Neural cell (in vitro differentiated cells): ENCODE data around the gene MPDZ. TPM values are rescaled to one million over a fixed set of nuclear protein-coding genes. Genes with fewer than 3 reads are reported as not detected.
"Not testable (repeated sequence)": the region's sequence is repeated elsewhere in the genome, so short reads cannot be mapped to it uniquely, and the experiment has no call there.

Source experiments
- H2AFZ ChIP-seq: fragments of 200-600, 300-800 bp; sonication (generic), shearing (Covaris generic); 2 replicates; pipeline ENCODE4 v1.6.0; 2014; ENCODE audit warnings: low read depth, mild to moderate bottlenecking, antibody characterized with exemption, low read length, moderate library complexity
- H3F3A ChIP-seq: fragments of 200-600 bp; shearing (Covaris generic); 2 replicates; pipeline ENCODE4 v1.6.1; 2016; ENCODE audit warnings: mild to moderate bottlenecking, moderate library complexity, mixed read lengths, antibody characterized with exemption, low read length; ENCODE audit not compliant: insufficient read depth, poor library complexity, severe bottlenecking
- H3K27ac ChIP-seq: fragments of 200-600, 300-800 bp; sonication (generic), shearing (Covaris generic); 2 replicates; pipeline ENCODE4 v1.5.1; 2014; ENCODE audit warnings: mild to moderate bottlenecking, low read length, moderate library complexity
- H3K27me3 ChIP-seq: fragments of 300-800, 200-600 bp; sonication (generic), shearing (Covaris generic); 2 replicates; pipeline ENCODE4 v1.6.0; 2014; ENCODE audit warnings: mild to moderate bottlenecking, low read depth, low read length, moderate library complexity; ENCODE audit not compliant: insufficient read depth
- H3K36me3 ChIP-seq: fragments of 300-800, 200-600 bp; sonication (generic), shearing (Covaris generic); 2 replicates; pipeline ENCODE4 v1.5.1; 2014; ENCODE audit warnings: mild to moderate bottlenecking, antibody characterized with exemption, low read length, moderate library complexity; ENCODE audit not compliant: insufficient read depth
- H3K4me2 ChIP-seq: fragments of 300-800, 200-600 bp; sonication (generic), shearing (Covaris generic); 2 replicates; pipeline ENCODE4 v1.6.0; 2014; ENCODE audit warnings: mild to moderate bottlenecking, low read length
- H3K4me3 ChIP-seq: fragments of 300-800, 200-600 bp; sonication (generic), shearing (Covaris generic); 2 replicates; pipeline ENCODE4 v1.5.1; 2014; ENCODE audit warnings: mild to moderate bottlenecking, low read length, moderate library complexity
- H3K79me2 ChIP-seq: fragments of 200-600 bp; shearing (Covaris generic); replicated peaks from 2 replicates; pipeline ENCODE4 v1.6.0; 2014; ENCODE audit warnings: mild to moderate bottlenecking, low read length, moderate library complexity; ENCODE audit not compliant: insufficient read depth
- H3K9ac ChIP-seq: fragments of 300-800, 200-600 bp; sonication (generic), shearing (Covaris generic); 2 replicates; pipeline ENCODE4 v1.6.1; 2016; ENCODE audit warnings: mild to moderate bottlenecking, low read length, mixed read lengths
- H3K9me2 ChIP-seq: fragments of 200-600 bp; shearing (Covaris generic); 2 replicates; pipeline ENCODE4 v1.6.1; 2016; ENCODE audit warnings: mild to moderate bottlenecking, low read length, mixed read lengths; ENCODE audit not compliant: insufficient read depth
- H3K9me3 ChIP-seq: fragments of 200-600, 300-800 bp; sonication (generic), shearing (Covaris generic); 2 replicates; pipeline ENCODE4 v1.6.1; 2016; ENCODE audit warnings: mild to moderate bottlenecking, mixed run types, low read length, moderate library complexity, mixed read lengths
- H4K20me1 ChIP-seq: fragments of 200-600 bp; shearing (Covaris generic); 2 replicates; pipeline ENCODE4 v1.6.1; 2016; ENCODE audit warnings: mild to moderate bottlenecking, mixed run types; ENCODE audit not compliant: insufficient read depth
- EP300 ChIP-seq: fragments of 450-650 bp; conservative IDR thresholded peaks from 2 replicates; pipeline ENCODE4 v1.6.1; 2014; ENCODE audit warnings: antibody characterized with exemption, mild to moderate bottlenecking, moderate library complexity; ENCODE audit not compliant: poor library complexity, severe bottlenecking
- EZH2 ChIP-seq: fragments of 200-600, 300-800 bp; shearing (Covaris generic), sonication (generic); IDR thresholded peaks from 2 replicates; pipeline ENCODE4 v1.6.1; 2014; ENCODE audit warnings: antibody characterized with exemption, low read length, borderline replicate concordance, mild to moderate bottlenecking; ENCODE audit not compliant: insufficient read depth, poor library complexity, severe bottlenecking
- MXI1 ChIP-seq: fragments of 450-650 bp; conservative IDR thresholded peaks from 2 replicates; pipeline ENCODE4 v1.6.1; 2014; ENCODE audit warnings: antibody characterized with exemption, mild to moderate bottlenecking; ENCODE audit not compliant: poor library complexity, severe bottlenecking
- POLR2AphosphoS5 ChIP-seq: IDR thresholded peaks from 2 replicates; pipeline ENCODE4 v1.6.1; 2012
- RAD21 ChIP-seq: fragments of 450-650 bp; conservative IDR thresholded peaks from 2 replicates; pipeline ENCODE4 v1.6.1; 2014; ENCODE audit warnings: antibody characterized with exemption, mild to moderate bottlenecking, moderate library complexity
- SMC3 ChIP-seq: fragments of 450-650 bp; conservative IDR thresholded peaks from 2 replicates; pipeline ENCODE4 v1.6.1; 2014; ENCODE audit warnings: antibody characterized with exemption, mild to moderate bottlenecking, moderate library complexity; ENCODE audit not compliant: poor library complexity
- TAF1 ChIP-seq: IDR thresholded peaks from 2 replicates; pipeline ENCODE4 v1.6.1; 2012; ENCODE audit warnings: low read depth
- polyA plus RNA-seq: library from polyadenylated mRNA; depleted of rRNA; stranded (reverse); fragments of >200 nt; gene quantifications from 2 replicates; pipeline ENCODE4 v1.2.3, GENCODE V29; 2014
- TF ChIP-seq, protein P1 (sequence below): fragments of 450-650 bp; IDR thresholded peaks from 2 replicates; pipeline ENCODE4 v1.5.1; 2014; ENCODE audit warnings: antibody characterized with exemption, mild to moderate bottlenecking, moderate library complexity; ENCODE audit not compliant: poor library complexity, severe bottlenecking
- TF ChIP-seq, protein P2 (sequence below): IDR thresholded peaks from 2 replicates; pipeline ENCODE4 v1.6.1; 2012; ENCODE audit warnings: borderline replicate concordance

Gene MPDZ
- polyA plus RNA-seq, 1 donor from 2014 or later: 13.1 TPM

DNA sequence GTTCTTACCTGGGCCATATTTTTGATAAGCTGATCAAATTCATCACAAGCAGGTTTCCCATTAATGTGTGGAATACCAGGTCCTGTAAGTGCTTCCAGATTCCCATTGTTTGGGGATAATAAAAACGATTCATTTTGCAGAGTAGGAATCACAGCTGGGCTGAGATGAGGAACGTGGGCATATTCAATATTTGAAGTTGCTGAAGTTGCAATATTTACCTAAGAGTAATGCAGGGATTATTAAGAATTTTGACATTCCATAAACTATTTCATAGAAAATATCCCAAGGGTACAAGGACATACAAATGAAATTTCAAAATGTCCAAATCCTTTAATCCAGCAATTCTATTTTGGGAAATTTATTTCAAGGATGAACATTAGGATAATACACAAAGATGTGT lies 55.1 kb downstream of the MPDZ start:
- H3K36me3 ChIP-seq: no peaks in the 10 kb centered on the region
- no peaks in the 10 kb centered on the region for H3K27me3 ChIP-seq
- H3K4me3 ChIP-seq: no peak overlapping the region
- H3K9me3 ChIP-seq: no peaks in the 10 kb centered on the region
- no peak overlapping the region for H3K9ac ChIP-seq
- TF ChIP-seq, protein P1, sequence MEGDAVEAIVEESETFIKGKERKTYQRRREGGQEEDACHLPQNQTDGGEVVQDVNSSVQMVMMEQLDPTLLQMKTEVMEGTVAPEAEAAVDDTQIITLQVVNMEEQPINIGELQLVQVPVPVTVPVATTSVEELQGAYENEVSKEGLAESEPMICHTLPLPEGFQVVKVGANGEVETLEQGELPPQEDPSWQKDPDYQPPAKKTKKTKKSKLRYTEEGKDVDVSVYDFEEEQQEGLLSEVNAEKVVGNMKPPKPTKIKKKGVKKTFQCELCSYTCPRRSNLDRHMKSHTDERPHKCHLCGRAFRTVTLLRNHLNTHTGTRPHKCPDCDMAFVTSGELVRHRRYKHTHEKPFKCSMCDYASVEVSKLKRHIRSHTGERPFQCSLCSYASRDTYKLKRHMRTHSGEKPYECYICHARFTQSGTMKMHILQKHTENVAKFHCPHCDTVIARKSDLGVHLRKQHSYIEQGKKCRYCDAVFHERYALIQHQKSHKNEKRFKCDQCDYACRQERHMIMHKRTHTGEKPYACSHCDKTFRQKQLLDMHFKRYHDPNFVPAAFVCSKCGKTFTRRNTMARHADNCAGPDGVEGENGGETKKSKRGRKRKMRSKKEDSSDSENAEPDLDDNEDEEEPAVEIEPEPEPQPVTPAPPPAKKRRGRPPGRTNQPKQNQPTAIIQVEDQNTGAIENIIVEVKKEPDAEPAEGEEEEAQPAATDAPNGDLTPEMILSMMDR: no peak
- TF ChIP-seq RAD21 (no peak), TAF1 (no peak), POLR2AphosphoS5 (no peak), EP300 (no peak), EZH2 (no peak), MXI1 (no peak), SMC3 (no peak)
- TF ChIP-seq, protein P2, sequence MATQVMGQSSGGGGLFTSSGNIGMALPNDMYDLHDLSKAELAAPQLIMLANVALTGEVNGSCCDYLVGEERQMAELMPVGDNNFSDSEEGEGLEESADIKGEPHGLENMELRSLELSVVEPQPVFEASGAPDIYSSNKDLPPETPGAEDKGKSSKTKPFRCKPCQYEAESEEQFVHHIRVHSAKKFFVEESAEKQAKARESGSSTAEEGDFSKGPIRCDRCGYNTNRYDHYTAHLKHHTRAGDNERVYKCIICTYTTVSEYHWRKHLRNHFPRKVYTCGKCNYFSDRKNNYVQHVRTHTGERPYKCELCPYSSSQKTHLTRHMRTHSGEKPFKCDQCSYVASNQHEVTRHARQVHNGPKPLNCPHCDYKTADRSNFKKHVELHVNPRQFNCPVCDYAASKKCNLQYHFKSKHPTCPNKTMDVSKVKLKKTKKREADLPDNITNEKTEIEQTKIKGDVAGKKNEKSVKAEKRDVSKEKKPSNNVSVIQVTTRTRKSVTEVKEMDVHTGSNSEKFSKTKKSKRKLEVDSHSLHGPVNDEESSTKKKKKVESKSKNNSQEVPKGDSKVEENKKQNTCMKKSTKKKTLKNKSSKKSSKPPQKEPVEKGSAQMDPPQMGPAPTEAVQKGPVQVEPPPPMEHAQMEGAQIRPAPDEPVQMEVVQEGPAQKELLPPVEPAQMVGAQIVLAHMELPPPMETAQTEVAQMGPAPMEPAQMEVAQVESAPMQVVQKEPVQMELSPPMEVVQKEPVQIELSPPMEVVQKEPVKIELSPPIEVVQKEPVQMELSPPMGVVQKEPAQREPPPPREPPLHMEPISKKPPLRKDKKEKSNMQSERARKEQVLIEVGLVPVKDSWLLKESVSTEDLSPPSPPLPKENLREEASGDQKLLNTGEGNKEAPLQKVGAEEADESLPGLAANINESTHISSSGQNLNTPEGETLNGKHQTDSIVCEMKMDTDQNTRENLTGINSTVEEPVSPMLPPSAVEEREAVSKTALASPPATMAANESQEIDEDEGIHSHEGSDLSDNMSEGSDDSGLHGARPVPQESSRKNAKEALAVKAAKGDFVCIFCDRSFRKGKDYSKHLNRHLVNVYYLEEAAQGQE: no peak
- no peak overlapping the region for H3K4me2 ChIP-seq
- H4K20me1 ChIP-seq: no peaks in the 10 kb centered on the region
- H2AFZ ChIP-seq: no peak overlapping the region
- H3K79me2 ChIP-seq: no peaks in the 10 kb centered on the region
- no peak overlapping the region for H3K27ac ChIP-seq
- H3K9me2 ChIP-seq: no peaks in the 10 kb centered on the region
- no peaks in the 10 kb centered on the region for H3F3A ChIP-seq

DNA sequence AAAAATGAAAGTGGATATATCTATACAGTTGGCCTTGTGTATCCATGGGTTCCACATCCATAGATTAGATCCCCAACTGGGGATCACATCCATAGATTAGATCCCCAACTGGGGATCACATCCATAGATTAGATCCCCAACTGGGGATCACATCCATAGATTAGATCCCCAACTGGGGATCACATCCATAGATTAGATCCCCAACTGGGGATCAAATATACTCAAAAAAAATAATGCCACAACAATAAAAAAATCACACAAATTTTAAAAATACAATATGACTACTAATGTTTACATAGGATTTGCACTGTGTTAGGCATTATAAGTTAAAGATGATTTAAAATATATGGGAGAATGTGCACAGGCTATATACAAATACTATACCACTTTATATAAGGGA lies 56.8 kb downstream of the MPDZ start:
- not testable (repeated sequence) for H3F3A ChIP-seq, H3K9me2 ChIP-seq, H3K9me3 ChIP-seq, H3K4me2 ChIP-seq, H2AFZ ChIP-seq, H3K79me2 ChIP-seq, H3K4me3 ChIP-seq, H4K20me1 ChIP-seq, H3K27ac ChIP-seq, H3K9ac ChIP-seq, H3K36me3 ChIP-seq, H3K27me3 ChIP-seq

DNA sequence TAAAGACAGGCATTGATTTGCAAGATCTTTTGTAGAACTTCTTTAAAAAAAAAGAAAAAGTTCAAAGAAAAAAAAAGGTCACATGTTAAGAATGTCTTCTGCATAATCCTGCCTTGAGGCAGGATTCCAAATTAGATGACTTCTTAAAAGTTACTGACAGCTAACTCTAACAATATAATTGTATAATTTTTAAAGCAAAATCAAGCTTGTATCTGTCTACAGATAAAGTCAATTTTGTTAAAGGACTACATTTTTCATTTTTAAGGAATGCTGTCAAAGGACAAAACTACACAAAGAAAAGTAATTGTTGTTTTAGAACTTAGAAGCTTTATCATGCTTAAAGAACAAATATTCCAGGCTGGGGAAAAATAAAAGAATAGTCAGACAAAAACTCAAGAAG lies 57.8 kb downstream of the MPDZ start:
- no peak overlapping the region for H3K4me2 ChIP-seq
- H4K20me1 ChIP-seq: no peaks in the 10 kb centered on the region
- no peaks in the 10 kb centered on the region for H3K36me3 ChIP-seq
- no peaks in the 10 kb centered on the region for H3K9me3 ChIP-seq
- no peaks in the 10 kb centered on the region for H3K27me3 ChIP-seq
- no peak overlapping the region for H3K27ac ChIP-seq
- H3K79me2 ChIP-seq: no peaks in the 10 kb centered on the region
- no peak overlapping the region for H3K4me3 ChIP-seq
- no peak overlapping the region for H2AFZ ChIP-seq
- no peaks in the 10 kb centered on the region for H3F3A ChIP-seq
- H3K9me2 ChIP-seq: no peaks in the 10 kb centered on the region
- no peak overlapping the region for H3K9ac ChIP-seq
- no peak for TF ChIP-seq TAF1
- TF ChIP-seq EZH2: no peak
- TF ChIP-seq EP300: no peak
- TF ChIP-seq, protein P1: no peak
- no peak for TF ChIP-seq POLR2AphosphoS5
